ENCODE measurements around the gene ECSIT.
"Not testable (repeated sequence)": the region's sequence is repeated elsewhere in the genome, so short reads cannot be mapped to it uniquely, and the experiment has no call there.

Gene ECSIT

GRCh38 chr19:11465600-11465999 is 63.3 kb downstream of the ECSIT start:
- 32% methylated on average over 8 of the region's 8 CpGs for WGBS
- Histone ChIP-seq H3K9ac (ENCODE audit: low read depth, low read length) (no peak overlapping the region), H3K9me3 (ENCODE audit: insufficient read depth, low read depth, low read length) (no peaks in the 10 kb centered on the region), H3K27me3 (ENCODE audit: insufficient read depth, low read length) (no peaks in the 10 kb centered on the region), H3K4me3 (ENCODE audit: low read length) (no peak overlapping the region), H3K4me1 (ENCODE audit: insufficient read depth, low read length) (0 out of 2 replicates have a peak, but pooled peaks cover 3% of the 10 kb centered on the region), H3K27ac (ENCODE audit: low read depth, low read length) (no peak overlapping the region), H3K36me3 (ENCODE audit: insufficient read depth, low read length) (no peaks in the 10 kb centered on the region)

DNA sequence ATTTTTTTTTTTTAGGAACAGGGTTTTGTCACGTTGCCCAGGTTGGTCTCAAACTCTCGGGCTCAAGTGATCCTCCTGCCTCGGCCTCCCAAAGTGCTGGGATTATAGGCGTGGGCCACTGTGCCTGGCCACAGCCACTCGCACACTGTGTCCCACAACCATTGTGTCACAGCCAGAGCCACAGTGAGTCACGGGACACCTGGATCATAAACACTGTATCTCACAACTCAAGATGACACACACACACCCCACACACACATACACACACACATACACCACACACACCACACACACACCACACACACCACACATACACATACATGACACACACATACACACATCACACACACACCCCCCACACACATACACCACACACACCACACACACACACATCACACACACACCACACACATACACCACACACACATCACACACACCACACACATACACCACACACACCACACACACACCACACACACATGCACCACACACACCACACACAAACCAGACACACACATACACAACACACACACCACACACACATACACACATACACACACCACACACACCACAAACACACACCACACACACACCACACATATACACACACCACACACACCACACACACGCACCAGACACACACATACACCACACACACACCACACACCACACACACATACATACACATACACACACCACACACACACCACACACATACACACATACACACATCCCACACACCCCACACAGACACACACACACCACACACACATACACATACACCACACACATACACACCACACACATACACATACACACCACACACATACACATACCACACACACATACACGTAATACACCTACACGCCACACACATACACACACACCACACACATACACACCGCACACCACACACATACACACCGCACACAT is 64.3 kb downstream of the ECSIT start:
- H3K4me1 ChIP-seq (ENCODE audit: insufficient read depth, low read length): 0 out of 2 replicates have a peak, but pooled peaks cover 3% of the 10 kb centered on the region
- no peak overlapping the region for H3K9ac ChIP-seq (ENCODE audit: low read depth, low read length)
- no peaks in the 10 kb centered on the region for H3K9me3 ChIP-seq (ENCODE audit: insufficient read depth, low read depth, low read length)
- no peak overlapping the region for H3K4me3 ChIP-seq (ENCODE audit: low read length)
- no peaks in the 10 kb centered on the region for H3K36me3 ChIP-seq (ENCODE audit: insufficient read depth, low read length)
- no peak overlapping the region for H3K27ac ChIP-seq (ENCODE audit: low read depth, low read length)
- WGBS: 86% methylated on average over 11 of the region's 11 CpGs
- no peaks in the 10 kb centered on the region for H3K27me3 ChIP-seq (ENCODE audit: insufficient read depth, low read length)

DNA sequence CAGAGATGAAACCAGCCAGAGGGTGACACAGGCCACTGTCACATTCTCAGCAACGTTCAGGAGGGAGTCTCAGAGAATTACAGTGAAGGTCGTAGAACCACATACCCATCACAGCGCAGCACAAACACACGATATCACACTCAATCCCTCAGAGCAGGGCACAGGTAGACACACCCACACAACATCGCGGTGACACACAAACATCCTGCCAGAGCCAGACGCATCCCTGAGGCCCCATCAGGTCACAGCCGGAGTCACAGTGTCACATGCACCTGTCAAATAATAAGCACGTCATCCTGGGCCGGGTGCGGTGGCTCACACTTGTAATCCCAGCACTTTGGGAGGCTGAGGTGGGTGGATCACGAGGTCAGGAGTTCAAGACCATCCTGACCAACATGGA is 65.5 kb downstream of the ECSIT start:
- Histone ChIP-seq H3K9me3 (ENCODE audit: insufficient read depth, low read depth, low read length) (no peaks in the 10 kb centered on the region), H3K27me3 (ENCODE audit: insufficient read depth, low read length) (no peaks in the 10 kb centered on the region), H3K4me3 (ENCODE audit: low read length) (no peak overlapping the region), H3K9ac (ENCODE audit: low read depth, low read length) (no peak overlapping the region), H3K4me1 (ENCODE audit: insufficient read depth, low read length) (0 out of 2 replicates have a peak, but pooled peaks cover 3% of the 10 kb centered on the region), H3K36me3 (ENCODE audit: insufficient read depth, low read length) (no peaks in the 10 kb centered on the region), H3K27ac (ENCODE audit: low read depth, low read length) (no peak overlapping the region)
- 84% methylated on average over 12 of the region's 12 CpGs for WGBS

- Histone ChIP-seq H3K9ac (ENCODE audit: low read depth, low read length) (no peak overlapping the region), H3K9me3 (ENCODE audit: insufficient read depth, low read depth, low read length) (no peaks in the 10 kb centered on the region), H3K36me3 (ENCODE audit: insufficient read depth, low read length) (no peaks in the 10 kb centered on the region), H3K4me1 (ENCODE audit: insufficient read depth, low read length) (0 out of 2 replicates have a peak, but pooled peaks cover 7% of the 10 kb centered on the region), H3K27ac (ENCODE audit: low read depth, low read length) (no peak overlapping the region), H3K27me3 (ENCODE audit: insufficient read depth, low read length) (no peaks in the 10 kb centered on the region), H3K4me3 (ENCODE audit: low read length) (no peak overlapping the region)
- WGBS: 94% methylated on average over 2 of the region's 2 CpGs
Observed at GRCh38 chr19:11461453-11461852, 67.5 kb downstream of the ECSIT start.

- H3K27me3 ChIP-seq (ENCODE audit: insufficient read depth, low read length): no peaks in the 10 kb centered on the region
- H3K27ac ChIP-seq (ENCODE audit: low read depth, low read length): no peak overlapping the region
- H3K4me3 ChIP-seq (ENCODE audit: low read length): no peak overlapping the region
- H3K9me3 ChIP-seq (ENCODE audit: insufficient read depth, low read depth, low read length): no peaks in the 10 kb centered on the region
- H3K4me1 ChIP-seq (ENCODE audit: insufficient read depth, low read length): 0 out of 2 replicates have a peak, but pooled peaks cover 4% of the 10 kb centered on the region
- 63% methylated on average over 4 of the region's 4 CpGs for WGBS
- no peak overlapping the region for H3K9ac ChIP-seq (ENCODE audit: low read depth, low read length)
- H3K36me3 ChIP-seq (ENCODE audit: insufficient read depth, low read length): no peaks in the 10 kb centered on the region
Observed at GRCh38 chr19:11460207-11460606, 68.7 kb downstream of the ECSIT start.

- H3K9me3 ChIP-seq (ENCODE audit: insufficient read depth, low read depth, low read length); H3K27ac ChIP-seq (ENCODE audit: low read depth, low read length); H3K9ac ChIP-seq (ENCODE audit: low read depth, low read length); H3K4me1 ChIP-seq (ENCODE audit: insufficient read depth, low read length); H3K4me3 ChIP-seq (ENCODE audit: low read length); H3K36me3 ChIP-seq (ENCODE audit: insufficient read depth, low read length); H3K27me3 ChIP-seq (ENCODE audit: insufficient read depth, low read length): not testable (repeated sequence)
- WGBS: 88% methylated on average over 11 of the region's 11 CpGs
Observed at GRCh38 chr19:11458912-11459311, 70.0 kb downstream of the ECSIT start.

DNA sequence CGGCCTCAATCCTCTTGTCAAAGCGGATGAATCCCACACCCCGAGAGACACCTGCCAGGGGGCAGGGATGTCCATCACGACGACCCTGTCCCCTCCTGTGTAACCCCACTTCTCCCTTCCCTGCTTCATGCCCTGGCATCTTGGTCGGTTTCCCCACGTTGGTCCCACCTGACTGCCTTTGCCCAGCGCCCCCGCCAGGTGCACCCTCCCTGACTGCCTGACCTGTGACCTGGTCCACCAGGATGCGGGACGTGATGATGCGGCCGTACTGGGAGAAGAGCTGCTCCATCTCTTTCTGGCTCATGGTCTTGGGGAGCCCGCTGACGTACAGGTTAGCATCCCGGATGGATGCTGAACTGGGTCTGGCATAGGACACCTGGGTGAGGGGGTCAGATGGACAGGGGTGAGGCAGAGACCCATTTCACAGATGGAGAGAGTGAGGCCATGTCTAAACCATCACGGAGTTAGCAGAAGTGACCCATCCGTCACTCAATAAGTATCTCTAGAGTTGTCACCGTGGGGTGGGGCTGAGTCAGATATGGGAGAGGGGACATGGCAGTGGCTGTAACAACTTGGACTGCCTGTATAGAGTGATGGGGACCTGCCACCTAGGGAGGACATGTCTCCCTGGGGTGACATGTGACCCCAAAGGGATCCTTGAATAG is 70.6 kb downstream of the ECSIT start:
- Histone ChIP-seq H3K9me3 (ENCODE audit: insufficient read depth, low read depth, low read length) (no peaks in the 10 kb centered on the region), H3K27ac (ENCODE audit: low read depth, low read length) (no peak overlapping the region), H3K27me3 (ENCODE audit: insufficient read depth, low read length) (no peaks in the 10 kb centered on the region), H3K4me1 (ENCODE audit: insufficient read depth, low read length) (0 out of 2 replicates have a peak, but pooled peaks cover 4% of the 10 kb centered on the region), H3K9ac (ENCODE audit: low read depth, low read length) (no peak overlapping the region), H3K4me3 (ENCODE audit: low read length) (no peak overlapping the region), H3K36me3 (ENCODE audit: insufficient read depth, low read length) (no peaks in the 10 kb centered on the region)
- 91% methylated on average over 19 of the region's 19 CpGs for WGBS

DNA sequence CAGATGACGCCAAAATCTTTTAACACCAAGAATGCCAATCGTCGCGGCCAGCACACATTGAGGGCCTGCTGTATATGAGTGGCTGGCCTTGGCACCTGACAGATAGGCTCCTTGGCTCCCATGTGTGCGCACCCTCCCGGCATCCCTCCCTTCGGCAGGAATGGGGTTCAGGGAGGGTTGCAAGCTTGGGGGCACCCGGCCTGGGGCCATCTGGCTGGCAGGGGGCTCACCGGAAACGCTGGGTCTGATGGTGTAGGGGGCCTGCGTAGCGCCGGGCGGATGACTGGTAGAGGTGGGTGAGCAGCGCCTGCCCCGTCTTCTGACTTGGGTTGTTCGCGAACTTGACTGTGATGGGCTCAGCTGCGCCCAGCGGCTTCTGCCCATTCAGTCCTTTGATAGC is 71.1 kb downstream of the ECSIT start:
- 93% methylated on average over 20 of the region's 20 CpGs for WGBS

GRCh38 chr19:11457115-11457514 is 71.8 kb downstream of the ECSIT start:
- Histone ChIP-seq H3K4me3 (ENCODE audit: low read length) (no peak overlapping the region), H3K4me1 (ENCODE audit: insufficient read depth, low read length) (peaks cover 10% of the 10 kb centered on the region), H3K27me3 (ENCODE audit: insufficient read depth, low read length) (no peaks in the 10 kb centered on the region), H3K36me3 (ENCODE audit: insufficient read depth, low read length) (no peaks in the 10 kb centered on the region), H3K9ac (ENCODE audit: low read depth, low read length) (no peak overlapping the region), H3K9me3 (ENCODE audit: insufficient read depth, low read depth, low read length) (no peaks in the 10 kb centered on the region), H3K27ac (ENCODE audit: low read depth, low read length) (no peak overlapping the region)
- WGBS: 31% methylated on average over 18 of the region's 18 CpGs

More for the DNA sequence above, 71.1 kb downstream of the ECSIT start:
- no peaks in the 10 kb centered on the region for H3K36me3 ChIP-seq (ENCODE audit: insufficient read depth, low read length)
- H3K4me3 ChIP-seq (ENCODE audit: low read length): no peak overlapping the region
- H3K9ac ChIP-seq (ENCODE audit: low read depth, low read length): no peak overlapping the region
- H3K9me3 ChIP-seq (ENCODE audit: insufficient read depth, low read depth, low read length): no peaks in the 10 kb centered on the region
- no peaks in the 10 kb centered on the region for H3K27me3 ChIP-seq (ENCODE audit: insufficient read depth, low read length)
- no peak overlapping the region for H3K27ac ChIP-seq (ENCODE audit: low read depth, low read length)
- H3K4me1 ChIP-seq (ENCODE audit: insufficient read depth, low read length): peaks cover 4% of the 10 kb centered on the region; the same call in 1 of the 2 replicates

DNA sequence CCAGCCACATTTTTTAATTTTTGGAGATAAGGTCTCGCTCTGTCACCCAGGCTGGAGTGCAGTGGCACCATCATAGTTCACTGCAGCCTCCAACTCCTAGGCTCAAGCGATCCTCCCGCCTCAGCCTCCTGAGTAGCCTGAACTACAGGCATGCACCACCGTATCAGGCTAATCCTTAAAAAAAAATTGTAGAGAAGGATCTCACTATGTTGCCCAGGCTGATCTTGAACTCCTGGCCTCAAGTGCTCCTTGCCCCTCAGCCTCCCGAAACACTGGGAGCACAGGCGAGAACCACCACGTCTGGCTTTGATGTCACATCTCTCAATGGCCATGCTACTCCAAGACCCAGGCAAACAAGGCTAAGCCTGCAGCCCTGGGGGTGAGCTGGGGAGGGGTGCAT is 72.3 kb downstream of the ECSIT start:
- Histone ChIP-seq H3K9ac (ENCODE audit: low read depth, low read length) (no peak overlapping the region), H3K9me3 (ENCODE audit: insufficient read depth, low read depth, low read length) (no peaks in the 10 kb centered on the region), H3K4me1 (ENCODE audit: insufficient read depth, low read length) (peaks cover 14% of the 10 kb centered on the region), H3K4me3 (ENCODE audit: low read length) (no peak overlapping the region), H3K27me3 (ENCODE audit: insufficient read depth, low read length) (no peaks in the 10 kb centered on the region), H3K36me3 (ENCODE audit: insufficient read depth, low read length) (no peaks in the 10 kb centered on the region), H3K27ac (ENCODE audit: low read depth, low read length) (no peak overlapping the region)
- whole genome bisulfite sequencing: 89% methylated on average over 7 of the region's 7 CpGs
